H9 (cell line): ENCODE measurements around the gene DUS1L. TPM values are rescaled to one million over a fixed set of nuclear protein-coding genes. Genes with fewer than 3 reads are reported as not detected.

ENCODE experiments used
- DNase-seq: peaks from one replicate; pipeline ENCODE4 v3.0.0-alpha.2; 2017
- H2AFZ ChIP-seq: one replicate; pipeline ENCODE4 v1.6.1; 2013; ENCODE audit warnings: mild to moderate bottlenecking, low read length, control low read depth, moderate library complexity
- H2AK5ac ChIP-seq: 2 replicates; pipeline ENCODE4 v1.6.1; 2013; ENCODE audit warnings: low read length, control low read depth, mixed read lengths; ENCODE audit not compliant: insufficient read length
- H2BK120ac ChIP-seq: one replicate; pipeline ENCODE4 v1.6.1; 2013; ENCODE audit warnings: low read depth, mild to moderate bottlenecking, low read length, control low read depth, inconsistent platforms; ENCODE audit not compliant: poor library complexity, severe bottlenecking
- H2BK12ac ChIP-seq: 2 replicates; pipeline ENCODE4 v1.6.1; 2013; ENCODE audit warnings: low read length, control low read depth, mixed read lengths, low read depth; ENCODE audit not compliant: insufficient read length
- H2BK15ac ChIP-seq: 2 replicates; pipeline ENCODE4 v1.6.1; 2013; ENCODE audit warnings: low read depth, low read length, control low read depth
- H2BK20ac ChIP-seq: one replicate; pipeline ENCODE4 v1.6.1; 2013; ENCODE audit warnings: low read depth, mild to moderate bottlenecking, low read length, control low read depth, inconsistent platforms; ENCODE audit not compliant: poor library complexity, severe bottlenecking
- H2BK5ac ChIP-seq: 2 replicates; pipeline ENCODE4 v1.6.1; 2013; ENCODE audit warnings: low read length, control low read depth, mixed read lengths; ENCODE audit not compliant: insufficient read length
- H3K14ac ChIP-seq: 2 replicates; pipeline ENCODE4 v1.6.1; 2013; ENCODE audit warnings: low read length, control low read depth; ENCODE audit not compliant: insufficient read depth
- H3K18ac ChIP-seq: 2 replicates; pipeline ENCODE4 v1.6.1; 2013; ENCODE audit warnings: low read depth, mild to moderate bottlenecking, mixed read lengths, low read length, control low read depth; ENCODE audit not compliant: insufficient read length
- H3K23ac ChIP-seq: 2 replicates; pipeline ENCODE4 v1.6.1; 2013; ENCODE audit warnings: low read length, control low read depth, mixed read lengths, low read depth; ENCODE audit not compliant: insufficient read length
- H3K23me2 ChIP-seq: 2 replicates; pipeline ENCODE4 v1.6.1; 2013; ENCODE audit warnings: low read depth, mild to moderate bottlenecking, mixed read lengths, low read length, control low read depth; ENCODE audit not compliant: insufficient read length, poor library complexity, severe bottlenecking
- H3K27ac ChIP-seq: 2 replicates; pipeline ENCODE4 v1.5.1; 2013; ENCODE audit warnings: low read length, control low read depth, mixed read lengths, low read depth; ENCODE audit not compliant: insufficient read length
- H3K27me3 ChIP-seq: 2 replicates; pipeline ENCODE4 v1.6.1; 2013; ENCODE audit warnings: low read length, control low read depth, inconsistent platforms; ENCODE audit not compliant: insufficient read depth
- H3K4ac ChIP-seq: 2 replicates; pipeline ENCODE4 v1.6.1; 2013; ENCODE audit warnings: low read depth, mild to moderate bottlenecking, control low read depth, inconsistent platforms, low read length, moderate library complexity
- H3K4me1 ChIP-seq: 2 replicates; pipeline ENCODE4 v1.6.1; 2013; ENCODE audit warnings: low read length, control low read depth, inconsistent platforms; ENCODE audit not compliant: insufficient read depth
- H3K4me2 ChIP-seq: 2 replicates; pipeline ENCODE4 v1.6.1; 2013; ENCODE audit warnings: low read length, control low read depth, mixed read lengths; ENCODE audit not compliant: insufficient read length, insufficient read depth
- H3K56ac ChIP-seq: 2 replicates; pipeline ENCODE4 v1.6.1; 2013; ENCODE audit warnings: low read depth, mild to moderate bottlenecking, mixed read lengths, low read length, control low read depth; ENCODE audit not compliant: insufficient read length
- H3K79me1 ChIP-seq: 2 replicates; pipeline ENCODE4 v1.6.1; 2013; ENCODE audit warnings: low read depth, mild to moderate bottlenecking, moderate library complexity, low read length, control low read depth, inconsistent platforms; ENCODE audit not compliant: insufficient read depth, poor library complexity, severe bottlenecking
- H3K79me2 ChIP-seq: 2 replicates; pipeline ENCODE4 v1.6.1; 2013; ENCODE audit warnings: low read length, control low read depth, inconsistent platforms; ENCODE audit not compliant: insufficient read depth
- H3K9ac ChIP-seq: 2 replicates; pipeline ENCODE4 v1.6.1; 2013; ENCODE audit warnings: low read length, control low read depth, mixed read lengths; ENCODE audit not compliant: insufficient read length; ENCODE audit errors: extremely low read depth
- H3K9me3 ChIP-seq: one replicate; pipeline ENCODE4 v1.6.1; 2013; ENCODE audit warnings: low read depth, low read length, inconsistent platforms; ENCODE audit not compliant: control insufficient read depth
- H3T11ph ChIP-seq: one replicate; pipeline ENCODE4 v1.6.1; 2013; ENCODE audit warnings: mild to moderate bottlenecking, low read length, control low read depth, inconsistent platforms
- H4K20me1 ChIP-seq: one replicate; pipeline ENCODE4 v1.6.1; 2013; ENCODE audit not compliant: control insufficient read depth, insufficient read length, insufficient read depth
- H4K5ac ChIP-seq: 2 replicates; pipeline ENCODE4 v1.6.1; 2013; ENCODE audit warnings: low read depth, mild to moderate bottlenecking, mixed read lengths, low read length, control low read depth; ENCODE audit not compliant: insufficient read length
- H4K8ac ChIP-seq: replicated peaks from 2 replicates; pipeline ENCODE4 v1.6.1; 2013; ENCODE audit warnings: low read length, control low read depth, mixed read lengths, low read depth; ENCODE audit not compliant: insufficient read length
- H4K91ac ChIP-seq: 2 replicates; pipeline ENCODE4 v1.6.1; 2013; ENCODE audit warnings: low read depth, mild to moderate bottlenecking, moderate library complexity, mixed read lengths, low read length, control low read depth; ENCODE audit not compliant: insufficient read length
- H3K27ac Mint-ChIP-seq, 3 experiments: 2 replicates in 2 of 3; 3 replicates in 1 of 3; pipeline ENCODE4 v1.8.0; 2020 to 2021; ENCODE audit warnings: mixed read lengths in 3 of 3, mild to moderate bottlenecking in 1 of 3, moderate library complexity in 1 of 3
- H3K27me3 Mint-ChIP-seq: 2 replicates; pipeline ENCODE4 v1.8.0; 2021; ENCODE audit warnings: low read depth, mild to moderate bottlenecking, moderate library complexity, mixed read lengths
- H3K36me3 Mint-ChIP-seq, 3 experiments: 2 replicates in 2 of 3; 3 replicates in 1 of 3; pipeline ENCODE4 v1.8.0; 2020 to 2021; ENCODE audit warnings: low read depth in 3 of 3, mixed read lengths in 3 of 3; ENCODE audit not compliant: insufficient read depth in 1 of 3
- H3K4me1 Mint-ChIP-seq, 2 experiments: 2 replicates each; pipeline ENCODE4 v1.8.0; 2020; ENCODE audit warnings: mixed read lengths in 2 of 2
- H3K4me3 Mint-ChIP-seq, 2 experiments: 2 replicates in 1 of 2; 3 replicates in 1 of 2; pipeline ENCODE4 v1.8.0; 2020 to 2021; ENCODE audit warnings: mild to moderate bottlenecking in 2 of 2, mixed read lengths in 2 of 2, moderate library complexity in 1 of 2
- H3K9me3 Mint-ChIP-seq, 2 experiments: 2 replicates in 1 of 2; 3 replicates in 1 of 2; pipeline ENCODE4 v1.8.0; 2020; ENCODE audit warnings: mild to moderate bottlenecking in 2 of 2, mixed read lengths in 2 of 2, moderate library complexity in 1 of 2
- WGBS: extraction: QIAGEN DNeasy Blood & Tissue Kit; methylation state at CpG from one replicate; pipeline ENCODE4 v1.1.7; 2013; ENCODE audit warnings: missing lambda C conversion rate, low lambda C conversion rate, mixed read lengths; ENCODE audit not compliant: insufficient read length; ENCODE audit errors: extremely low coverage; 5-methylcytosine and 5-hydroxymethylcytosine counted together
- total RNA-seq: library from RNA; stranded (reverse); gene quantifications from 2 replicates; pipeline ENCODE4 v1.2.1, GENCODE V29; 2021
- TF ChIP-seq, protein P1 (sequence below): fragments of 200-600 bp; sonication (generic); conservative IDR thresholded peaks from 3 replicates; pipeline ENCODE4 v1.8.0; 2021; ENCODE audit warnings: antibody characterized with exemption, mild to moderate bottlenecking

The DUS1L gene
- total RNA-seq, 1 experiment from 2014 or later: 103 TPM

DNA sequence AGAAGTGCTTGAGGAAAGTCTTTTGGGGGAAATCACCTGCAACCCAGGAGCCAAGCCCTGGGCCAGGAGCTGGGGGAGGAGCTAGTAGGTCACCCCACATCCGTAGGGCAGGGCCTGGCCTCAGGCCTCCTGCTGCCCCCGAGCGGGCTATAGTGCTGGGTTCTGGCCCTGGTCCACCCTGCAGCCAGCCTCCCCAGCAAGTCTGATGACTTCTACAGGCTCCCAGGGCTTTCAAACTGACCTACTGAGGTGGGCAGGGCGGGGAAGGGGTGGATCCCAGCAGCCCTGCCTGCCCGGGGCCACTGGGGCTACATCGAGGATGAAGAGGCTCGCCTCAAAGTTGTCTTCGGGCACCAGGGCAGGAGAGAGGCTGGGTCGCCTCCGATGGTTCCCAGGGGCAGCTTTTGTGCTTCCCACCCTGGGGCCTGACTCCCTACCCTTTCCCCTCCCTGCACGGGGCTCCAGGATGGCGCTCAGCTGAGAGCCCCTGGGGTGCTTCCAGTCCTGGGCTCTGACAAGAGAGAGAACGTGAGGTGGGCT lies 47.9 kb downstream of the DUS1L start:
- Histone ChIP-seq H3K14ac (no peak overlapping the region), H4K20me1 (no peaks in the 10 kb centered on the region), H2BK5ac (no peak overlapping the region), H2BK20ac (no peak overlapping the region), H3K23me2 (peaks cover 5% of the 10 kb centered on the region), H3K4ac (no peak overlapping the region), H3K4me2 (no peak overlapping the region), H3K4me1 (no peaks in the 10 kb centered on the region), H3K27me3 (no peaks in the 10 kb centered on the region), H4K5ac (no peak overlapping the region), H4K91ac (no peak overlapping the region), H3K9ac (no peak overlapping the region), H2AFZ (no peak overlapping the region), H2BK120ac (no peak overlapping the region), H3K79me1 (peaks cover 5% of the 10 kb centered on the region), H2BK12ac (no peak overlapping the region), H4K8ac (no peak overlapping the region), H3K18ac (no peak overlapping the region), H3K27ac (no peak overlapping the region), H3T11ph (no peak overlapping the region), H3K56ac (no peak overlapping the region), H3K23ac (no peak overlapping the region), H3K9me3 (no peaks in the 10 kb centered on the region), H3K79me2 (no peaks in the 10 kb centered on the region), H2AK5ac (no peak overlapping the region), H2BK15ac (no peak overlapping the region)
- peaks cover 7 to 12% of the 10 kb centered on the region in 2 experiments for H3K4me1 Mint-ChIP-seq
- no CpG with 5 or more reads among the region's 13 CpGs for WGBS
- TF ChIP-seq, protein P1, sequence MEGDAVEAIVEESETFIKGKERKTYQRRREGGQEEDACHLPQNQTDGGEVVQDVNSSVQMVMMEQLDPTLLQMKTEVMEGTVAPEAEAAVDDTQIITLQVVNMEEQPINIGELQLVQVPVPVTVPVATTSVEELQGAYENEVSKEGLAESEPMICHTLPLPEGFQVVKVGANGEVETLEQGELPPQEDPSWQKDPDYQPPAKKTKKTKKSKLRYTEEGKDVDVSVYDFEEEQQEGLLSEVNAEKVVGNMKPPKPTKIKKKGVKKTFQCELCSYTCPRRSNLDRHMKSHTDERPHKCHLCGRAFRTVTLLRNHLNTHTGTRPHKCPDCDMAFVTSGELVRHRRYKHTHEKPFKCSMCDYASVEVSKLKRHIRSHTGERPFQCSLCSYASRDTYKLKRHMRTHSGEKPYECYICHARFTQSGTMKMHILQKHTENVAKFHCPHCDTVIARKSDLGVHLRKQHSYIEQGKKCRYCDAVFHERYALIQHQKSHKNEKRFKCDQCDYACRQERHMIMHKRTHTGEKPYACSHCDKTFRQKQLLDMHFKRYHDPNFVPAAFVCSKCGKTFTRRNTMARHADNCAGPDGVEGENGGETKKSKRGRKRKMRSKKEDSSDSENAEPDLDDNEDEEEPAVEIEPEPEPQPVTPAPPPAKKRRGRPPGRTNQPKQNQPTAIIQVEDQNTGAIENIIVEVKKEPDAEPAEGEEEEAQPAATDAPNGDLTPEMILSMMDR: no peak
- H3K36me3 Mint-ChIP-seq: peaks cover 2 to 8% (median 3%) of the 10 kb centered on the region in 3 experiments; a peak in 4 of 7 replicates
- H3K4me3 Mint-ChIP-seq: no peak overlapping the region
- H3K27me3 Mint-ChIP-seq: no peaks in the 10 kb centered on the region
- DNase-seq: no peak
- H3K27ac Mint-ChIP-seq: no peak overlapping the region
- H3K9me3 Mint-ChIP-seq: no peaks in the 10 kb centered on the region
